H4 (cell line): ENCODE results near the gene LRRC8B. TPM values are rescaled to one million over a fixed set of nuclear protein-coding genes. Genes with fewer than 3 reads are reported as not detected.
"Not testable (repeated sequence)": the region's sequence is repeated elsewhere in the genome, so short reads cannot be mapped to it uniquely, and the experiment has no call there.

Experiments used
- DNase-seq: peaks from one replicate; pipeline ENCODE4 v3.0.0-alpha.2; 2015; ENCODE audit warnings: low spot score
- total RNA-seq: library from RNA; depleted of rRNA; stranded (reverse); fragments of >200 nt; shearing (Covaris generic); gene quantifications from 2 replicates; pipeline ENCODE4 v1.2.3, GENCODE V29; 2014

LRRC8B gene
- total RNA-seq, 1 experiment from 2014 or later, result 2.4 TPM

DNA sequence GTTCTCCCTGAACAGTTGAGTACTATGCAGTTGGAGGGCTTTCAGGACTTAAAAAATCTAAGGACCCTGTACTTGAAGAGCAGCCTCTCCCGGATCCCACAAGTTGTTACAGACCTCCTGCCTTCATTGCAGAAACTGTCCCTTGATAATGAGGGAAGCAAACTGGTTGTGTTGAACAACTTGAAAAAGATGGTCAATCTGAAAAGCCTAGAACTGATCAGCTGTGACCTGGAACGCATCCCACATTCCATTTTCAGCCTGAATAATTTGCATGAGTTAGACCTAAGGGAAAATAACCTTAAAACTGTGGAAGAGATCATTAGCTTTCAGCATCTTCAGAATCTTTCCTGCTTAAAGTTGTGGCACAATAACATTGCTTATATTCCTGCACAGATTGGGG is 59.6 kb downstream of the LRRC8B start:
- no peak for DNase-seq

DNA sequence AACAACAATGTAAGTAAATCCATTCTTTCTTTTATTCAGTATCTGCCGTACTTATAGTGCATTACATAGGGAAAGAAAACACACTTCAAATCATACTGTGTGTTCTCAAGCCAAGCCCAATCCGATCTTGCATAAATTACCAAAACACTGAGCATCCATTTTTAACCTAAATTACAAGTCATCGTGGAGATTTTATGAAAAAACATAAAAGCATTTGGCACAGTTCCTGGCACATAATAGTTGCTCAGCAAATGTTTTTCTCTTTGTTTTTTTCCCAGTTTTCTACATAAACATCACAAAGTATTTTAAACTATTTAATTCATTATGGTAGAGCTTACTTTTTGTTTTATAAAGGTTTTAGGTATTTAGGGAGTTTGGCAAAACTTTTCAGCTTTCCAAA is 60.2 kb downstream of the LRRC8B start:
- no peak for DNase-seq

GRCh38 chr1:89587729-89588161 is 63.1 kb downstream of the LRRC8B start:
- DNase-seq, result no peak

GRCh38 chr1:89588480-89588879 is 63.9 kb downstream of the LRRC8B start:
- no peak for DNase-seq

- DNase-seq, result no peak
Measured at GRCh38 chr1:89589515-89589914, 64.9 kb downstream of the LRRC8B start.

GRCh38 chr1:89590341-89591080 is 65.9 kb downstream of the LRRC8B start:
- DNase-seq, result no peak

- not testable (repeated sequence) for DNase-seq
Measured at GRCh38 chr1:89592861-89593302, 68.3 kb downstream of the LRRC8B start.

DNA sequence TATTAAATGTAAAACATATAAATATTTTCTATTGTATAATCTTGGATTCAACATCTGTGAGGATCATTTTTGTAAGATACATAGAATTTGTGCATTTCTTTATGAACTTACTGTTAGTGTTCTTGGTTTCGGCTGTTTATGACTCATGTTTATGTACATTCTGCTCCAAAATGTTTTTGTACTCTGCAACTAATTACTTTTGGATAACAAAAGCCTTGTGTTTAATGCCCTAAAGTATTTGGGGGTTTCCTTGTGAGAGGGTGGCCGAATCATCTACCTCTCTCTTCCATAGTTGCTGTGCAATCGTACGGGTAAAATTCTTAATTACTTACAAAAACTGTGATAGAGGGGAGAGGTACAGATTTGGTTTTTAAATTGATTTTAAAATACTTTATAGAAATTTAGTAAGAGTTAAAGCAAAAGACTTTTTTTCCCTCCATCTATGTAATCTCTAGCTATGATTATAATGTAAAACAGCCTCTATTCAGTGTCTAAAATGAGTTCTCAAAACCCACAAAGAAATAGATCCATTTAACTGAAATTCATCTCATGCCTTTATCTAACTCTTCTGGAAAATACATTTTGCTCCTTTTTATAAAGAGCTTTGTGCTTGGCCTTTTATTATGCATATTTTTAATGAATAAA is 69.6 kb downstream of the LRRC8B start:
- no peak for DNase-seq

- DNase-seq, result no peak
Measured at GRCh38 chr1:89596698-89597097, 72.1 kb downstream of the LRRC8B start.

- peak; percentile 9 for DNase-seq
Measured at GRCh38 chr1:89598450-89599331, 74.1 kb downstream of the LRRC8B start.

DNA sequence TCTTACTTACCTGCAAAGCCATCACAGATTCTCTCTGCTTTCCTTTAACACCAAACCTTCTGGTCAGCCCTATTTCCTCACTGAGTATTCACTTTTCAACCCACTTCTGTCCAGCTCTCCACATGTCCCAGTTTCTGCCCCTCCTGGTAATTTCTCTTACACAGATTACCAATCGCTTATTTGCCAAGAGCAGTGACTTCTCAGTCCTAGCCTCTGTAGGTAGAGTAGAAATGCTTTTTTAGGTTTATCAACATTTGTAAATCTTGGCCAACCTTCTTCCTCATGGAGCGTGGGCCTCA is 74.7 kb downstream of the LRRC8B start:
- no peak for DNase-seq

GRCh38 chr1:89600451-89601224 is 76.0 kb downstream of the LRRC8B start:
- no peak for DNase-seq

- no peak for DNase-seq
Measured at GRCh38 chr1:89602871-89603404, 78.3 kb downstream of the LRRC8B start.

DNA sequence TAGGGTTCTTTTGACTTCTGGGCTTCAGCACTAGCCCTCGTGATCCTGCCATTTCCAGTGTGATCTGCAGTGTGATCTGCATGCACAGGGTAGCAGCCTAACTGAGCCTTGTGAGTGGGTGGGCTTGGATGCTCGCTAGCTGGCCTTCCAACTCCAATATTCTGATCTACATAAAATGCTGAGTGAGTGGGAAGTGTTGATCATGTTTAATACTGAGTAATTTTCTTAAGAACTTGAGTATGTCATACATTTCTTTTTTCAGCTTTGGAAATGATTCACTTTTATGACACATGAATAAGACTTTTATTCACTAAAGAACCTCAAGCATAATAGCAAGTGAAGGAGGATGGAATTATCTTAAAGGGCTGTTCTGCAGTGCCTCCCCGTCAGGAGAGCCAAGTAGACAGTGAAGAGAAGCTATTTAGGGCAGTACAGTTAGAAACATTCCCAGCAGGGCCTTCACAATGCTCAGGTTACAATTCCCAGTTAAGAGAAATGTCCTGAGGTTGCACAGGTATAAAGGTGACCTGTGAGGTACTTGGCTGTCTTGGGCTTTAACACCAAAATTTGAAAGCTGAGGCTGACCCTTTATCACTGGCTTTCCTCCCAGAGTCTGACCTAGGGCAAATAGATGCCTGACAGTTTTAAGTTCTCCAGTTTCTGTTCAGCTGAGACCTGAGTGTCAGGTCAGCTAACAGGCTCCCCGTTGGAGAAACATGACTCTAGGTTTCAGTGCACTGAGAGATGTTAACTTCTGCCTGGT is 79.2 kb downstream of the LRRC8B start:
- no peak for DNase-seq

DNA sequence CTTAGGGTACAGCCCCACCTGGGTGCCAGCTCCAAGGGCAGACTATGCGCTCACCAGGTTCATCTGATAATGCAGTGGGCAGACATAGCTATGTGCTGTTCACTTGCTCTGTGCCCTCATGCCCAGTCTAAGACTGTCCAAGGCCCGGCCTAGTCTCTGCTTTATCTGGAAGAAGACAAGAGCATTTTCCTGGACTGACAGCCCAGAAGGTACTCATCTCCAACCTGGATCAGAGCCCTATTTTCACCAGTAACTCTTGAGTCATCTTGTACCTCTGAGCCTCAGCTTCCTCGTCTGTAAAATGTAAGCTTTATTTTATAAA is 79.7 kb downstream of the LRRC8B start:
- no peak for DNase-seq

GRCh38 chr1:89605692-89606091 is 81.1 kb downstream of the LRRC8B start:
- DNase-seq, result peak; percentile 38

GRCh38 chr1:89606227-89606980 is 81.8 kb downstream of the LRRC8B start:
- no peak for DNase-seq

DNA sequence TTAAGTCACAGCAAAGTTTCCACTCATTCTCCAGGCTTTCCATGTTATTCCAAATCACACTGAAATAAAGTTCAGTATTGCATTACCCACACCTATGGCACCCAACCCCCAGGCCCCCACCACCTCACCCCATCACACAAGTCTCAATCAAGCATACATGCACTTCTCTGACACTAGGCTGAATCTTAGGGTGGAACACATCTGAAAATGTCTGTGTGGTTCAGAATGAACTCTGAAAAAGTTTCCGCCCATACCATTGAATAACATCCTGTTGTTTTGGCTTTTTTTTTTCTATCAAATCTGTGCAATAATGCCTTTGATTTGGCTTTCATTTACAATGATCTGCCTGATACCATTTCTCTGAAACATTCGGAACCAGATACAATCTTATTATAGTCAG is 82.5 kb downstream of the LRRC8B start:
- DNase-seq, result no peak

DNA sequence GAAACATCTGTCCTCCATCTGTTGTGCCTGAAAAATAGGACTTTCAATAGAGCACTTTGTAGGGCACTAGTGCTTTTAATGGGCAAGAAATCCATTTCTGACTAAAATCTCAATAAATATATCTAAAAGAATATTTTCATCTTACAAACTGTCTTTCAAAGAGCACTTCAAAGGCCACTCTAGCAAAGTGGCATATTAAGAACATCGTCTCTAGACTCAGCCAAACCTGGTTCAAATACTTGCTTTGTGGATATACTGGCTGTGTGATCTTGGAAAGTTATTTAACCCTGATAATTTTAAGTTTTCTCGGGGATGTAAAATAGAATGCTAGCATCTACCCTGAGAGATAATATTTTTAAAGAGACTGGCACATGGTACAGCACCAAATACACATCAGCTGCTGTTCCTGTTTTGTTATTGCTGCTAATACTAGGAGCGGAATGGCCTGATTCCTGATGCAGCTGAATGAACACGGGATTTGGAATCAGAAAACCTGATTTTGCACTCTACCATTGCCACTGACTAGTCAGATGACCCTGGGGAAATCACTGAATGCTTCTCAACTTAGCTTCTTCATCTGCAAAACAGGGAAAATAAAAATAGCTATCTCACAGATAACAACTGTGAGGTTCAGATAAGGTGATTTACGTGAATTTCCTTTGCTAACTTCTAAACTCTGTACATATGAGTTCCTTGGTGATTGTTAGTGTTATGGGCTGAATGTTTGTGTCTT is 83.1 kb downstream of the LRRC8B start:
- DNase-seq, result no peak
